Measurements from ENCODE around the gene BCAS4.
"Not testable (repeated sequence)": the region's sequence is repeated elsewhere in the genome, so short reads cannot be mapped to it uniquely, and the experiment has no call there.

GRCh38 chr20:50778994-50779393, 15.9 kb upstream of the BCAS4 start:
- TF ChIP-seq CTCF (IDR thresholded peaks at IDR 0.05); REST (IDR thresholded peaks at IDR 0.05; ENCODE audit: insufficient read depth in 1 of 2, low read depth in 2 of 2, low read length in 1 of 2); SIN3A (IDR thresholded peaks at IDR 0.05; ENCODE audit: borderline replicate concordance, insufficient read depth, low read depth, low read length): not testable (repeated sequence)

All from Panc1 (cell line).